Measurements from ENCODE around the gene NAA40. TPM values are rescaled to one million over a fixed set of nuclear protein-coding genes. Genes with fewer than 3 reads are reported as not detected.

NAA40 gene
- total RNA-seq, 1 experiment from 2014 or later: 44.4 TPM

DNA sequence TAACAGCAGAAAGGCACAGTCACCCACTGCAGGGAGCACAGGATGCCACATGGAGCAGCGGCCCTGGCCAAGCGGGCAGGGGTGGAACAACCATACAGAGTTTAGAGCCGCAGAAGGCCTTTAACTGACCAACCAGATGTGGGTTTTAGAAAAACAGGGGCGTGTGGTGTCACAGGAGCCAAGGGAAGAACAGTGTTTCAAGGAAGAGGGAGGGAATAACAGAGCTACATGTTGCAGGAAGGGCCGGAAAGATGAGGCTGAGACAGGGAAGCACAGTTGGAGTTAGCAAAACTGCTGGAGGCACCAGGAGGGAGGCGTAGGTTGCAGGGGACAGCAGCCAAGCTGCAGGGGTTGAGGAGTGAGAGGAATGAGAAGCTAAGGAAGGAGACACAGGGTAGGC is 7.8 kb upstream of the NAA40 start:
- no peak overlapping the region for H3T11ph ChIP-seq (ENCODE audit: low read length)
- H3K27me3 ChIP-seq (ENCODE audit: insufficient read depth, low read length): no peaks in the 10 kb centered on the region
- H3K23me2 ChIP-seq (ENCODE audit: insufficient read length, low read depth, low read length, poor library complexity, severe bottlenecking): no peaks in the 10 kb centered on the region
- H2AFZ ChIP-seq (ENCODE audit: low read length): no peak overlapping the region
- H2BK15ac ChIP-seq (ENCODE audit: low read depth, low read length): no peak overlapping the region
- peaks cover 45% of the 10 kb centered on the region for H3K27me3 Mint-ChIP-seq (ENCODE audit: low read depth)
- no peak overlapping the region for H2AK5ac ChIP-seq (ENCODE audit: insufficient read length, low read length)
- DNase-seq: no peak
- H4K8ac ChIP-seq (replicated peaks; ENCODE audit: insufficient read length, low read depth, low read length): no peak overlapping the region
- H2BK5ac ChIP-seq (ENCODE audit: insufficient read length, low read length): no peak overlapping the region
- no peak overlapping the region for H3K27ac ChIP-seq (ENCODE audit: insufficient read length, low read depth, low read length)
- H3K4ac ChIP-seq (ENCODE audit: low read depth, low read length): no peak overlapping the region
- H3K9ac ChIP-seq (ENCODE audit: extremely low read depth, insufficient read length, low read length): no peak overlapping the region
- peaks cover 6 to 13% of the 10 kb centered on the region in 2 experiments; a peak in 2 of 4 replicates for H3K4me1 Mint-ChIP-seq
- no peak overlapping the region for H2BK12ac ChIP-seq (ENCODE audit: insufficient read length, low read depth, low read length)
- H3K4me1 ChIP-seq (ENCODE audit: insufficient read depth, low read length): no peaks in the 10 kb centered on the region
- no peak overlapping the region for H2BK120ac ChIP-seq (ENCODE audit: low read depth, low read length, poor library complexity, severe bottlenecking)
- TF ChIP-seq, protein P1, sequence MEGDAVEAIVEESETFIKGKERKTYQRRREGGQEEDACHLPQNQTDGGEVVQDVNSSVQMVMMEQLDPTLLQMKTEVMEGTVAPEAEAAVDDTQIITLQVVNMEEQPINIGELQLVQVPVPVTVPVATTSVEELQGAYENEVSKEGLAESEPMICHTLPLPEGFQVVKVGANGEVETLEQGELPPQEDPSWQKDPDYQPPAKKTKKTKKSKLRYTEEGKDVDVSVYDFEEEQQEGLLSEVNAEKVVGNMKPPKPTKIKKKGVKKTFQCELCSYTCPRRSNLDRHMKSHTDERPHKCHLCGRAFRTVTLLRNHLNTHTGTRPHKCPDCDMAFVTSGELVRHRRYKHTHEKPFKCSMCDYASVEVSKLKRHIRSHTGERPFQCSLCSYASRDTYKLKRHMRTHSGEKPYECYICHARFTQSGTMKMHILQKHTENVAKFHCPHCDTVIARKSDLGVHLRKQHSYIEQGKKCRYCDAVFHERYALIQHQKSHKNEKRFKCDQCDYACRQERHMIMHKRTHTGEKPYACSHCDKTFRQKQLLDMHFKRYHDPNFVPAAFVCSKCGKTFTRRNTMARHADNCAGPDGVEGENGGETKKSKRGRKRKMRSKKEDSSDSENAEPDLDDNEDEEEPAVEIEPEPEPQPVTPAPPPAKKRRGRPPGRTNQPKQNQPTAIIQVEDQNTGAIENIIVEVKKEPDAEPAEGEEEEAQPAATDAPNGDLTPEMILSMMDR (conservative IDR thresholded peaks at IDR 0.05): no peak
- no peak overlapping the region for H4K91ac ChIP-seq (ENCODE audit: insufficient read length, low read depth, low read length)
- H3K18ac ChIP-seq (ENCODE audit: insufficient read length, low read depth, low read length): no peak overlapping the region
- no peak overlapping the region for H3K23ac ChIP-seq (ENCODE audit: insufficient read length, low read depth, low read length)
- peak overlapping the region in 1 of 3 experiments; percentile 3; a peak in 2 of 7 replicates for H3K27ac Mint-ChIP-seq
- no peak overlapping the region for H3K4me3 Mint-ChIP-seq
- no peak overlapping the region for H4K5ac ChIP-seq (ENCODE audit: insufficient read length, low read depth, low read length)
- H3K36me3 Mint-ChIP-seq (ENCODE audit: insufficient read depth in 1 of 3, low read depth in 3 of 3): no peaks in the 10 kb centered on the region
- no peaks in the 10 kb centered on the region for H3K9me3 ChIP-seq (ENCODE audit: control insufficient read depth, low read depth, low read length)
- H4K20me1 ChIP-seq (ENCODE audit: control insufficient read depth, insufficient read depth, insufficient read length): no peaks in the 10 kb centered on the region
- H3K4me2 ChIP-seq (ENCODE audit: insufficient read depth, insufficient read length, low read length): no peak overlapping the region
- no peak overlapping the region for H2BK20ac ChIP-seq (ENCODE audit: low read depth, low read length, poor library complexity, severe bottlenecking)
- no peak overlapping the region for H3K56ac ChIP-seq (ENCODE audit: insufficient read length, low read depth, low read length)
- H3K9me3 Mint-ChIP-seq: no peaks in the 10 kb centered on the region
- H3K79me2 ChIP-seq (ENCODE audit: insufficient read depth, low read length): no peaks in the 10 kb centered on the region
- no peak overlapping the region for H3K14ac ChIP-seq (ENCODE audit: insufficient read depth, low read length)
- no CpG with 5 or more reads among the region's 6 CpGs for WGBS (ENCODE audit: extremely low coverage, insufficient read length, low lambda C conversion rate)
- no peaks in the 10 kb centered on the region for H3K79me1 ChIP-seq (ENCODE audit: insufficient read depth, low read depth, low read length, poor library complexity, severe bottlenecking)

Measured in H9 (cell line).